Measurements from ENCODE around the gene TMEM187.

GRCh38 chrX:153973127-153974002, 811 bp downstream of the TMEM187 start:
- TF ChIP-seq, protein P1, sequence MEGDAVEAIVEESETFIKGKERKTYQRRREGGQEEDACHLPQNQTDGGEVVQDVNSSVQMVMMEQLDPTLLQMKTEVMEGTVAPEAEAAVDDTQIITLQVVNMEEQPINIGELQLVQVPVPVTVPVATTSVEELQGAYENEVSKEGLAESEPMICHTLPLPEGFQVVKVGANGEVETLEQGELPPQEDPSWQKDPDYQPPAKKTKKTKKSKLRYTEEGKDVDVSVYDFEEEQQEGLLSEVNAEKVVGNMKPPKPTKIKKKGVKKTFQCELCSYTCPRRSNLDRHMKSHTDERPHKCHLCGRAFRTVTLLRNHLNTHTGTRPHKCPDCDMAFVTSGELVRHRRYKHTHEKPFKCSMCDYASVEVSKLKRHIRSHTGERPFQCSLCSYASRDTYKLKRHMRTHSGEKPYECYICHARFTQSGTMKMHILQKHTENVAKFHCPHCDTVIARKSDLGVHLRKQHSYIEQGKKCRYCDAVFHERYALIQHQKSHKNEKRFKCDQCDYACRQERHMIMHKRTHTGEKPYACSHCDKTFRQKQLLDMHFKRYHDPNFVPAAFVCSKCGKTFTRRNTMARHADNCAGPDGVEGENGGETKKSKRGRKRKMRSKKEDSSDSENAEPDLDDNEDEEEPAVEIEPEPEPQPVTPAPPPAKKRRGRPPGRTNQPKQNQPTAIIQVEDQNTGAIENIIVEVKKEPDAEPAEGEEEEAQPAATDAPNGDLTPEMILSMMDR (IDR thresholded peaks at IDR 0.05) = no peak
- TF ChIP-seq POLR2A (IDR thresholded peaks at IDR 0.05) = no peak

All from heart left ventricle (tissue), 13 donors.